Uterus (tissue), 2 donors: ENCODE data around the gene RHOH.

Experiments
- CTCF ChIP-seq, 4 experiments: fragments of 200-600 bp in 2 of 4; fragments of 450-650 bp in 2 of 4; sonication (generic) in 2 of 4; IDR thresholded peaks; one replicate each; pipeline ENCODE4 v1.5.1; 2016 to 2019; ENCODE audit warnings: antibody characterized with exemption in 4 of 4, mild to moderate bottlenecking in 2 of 4, moderate library complexity in 1 of 4
- POLR2A ChIP-seq, 2 donors: fragments of 450-650 bp; IDR thresholded peaks; one replicate each; pipeline ENCODE4 v1.6.1; 2016; ENCODE audit warnings: antibody characterized with exemption in 2 of 2, mild to moderate bottlenecking in 1 of 2, moderate library complexity in 1 of 2

GRCh38 chr4:40200875-40201801 is 4.3 kb downstream of the RHOH start:
- TF ChIP-seq CTCF (IDR thresholded peaks at IDR 0.05) (no peak), POLR2A (IDR thresholded peaks at IDR 0.05) (no peak)
